Peyer's patch (tissue), 4 donors: Measurements from ENCODE around the gene IPCEF1.

ENCODE experiments used
- CTCF ChIP-seq, 6 experiments: fragments of 450-650 bp in 4 of 6; fragments of 200-600 bp in 2 of 6; sonication (generic) in 1 of 6; IDR thresholded peaks; one replicate each; pipeline ENCODE4 v1.5.1; 2017 to 2019; ENCODE audit warnings: antibody characterized with exemption in 6 of 6, mild to moderate bottlenecking in 3 of 6, moderate library complexity in 1 of 6
- POLR2A ChIP-seq, 2 donors: fragments of 450-650 bp; IDR thresholded peaks; one replicate each; pipeline ENCODE4 v1.5.1; 2017; ENCODE audit warnings: antibody characterized with exemption in 2 of 2, mild to moderate bottlenecking in 2 of 2, moderate library complexity in 2 of 2

- TF ChIP-seq CTCF (IDR thresholded peaks at IDR 0.05) (peak; percentile 67 to 92 (median 82)), POLR2A (IDR thresholded peaks at IDR 0.05) (no peak)
Measured at GRCh38 chr6:154154389-154154967, 202.1 kb downstream of the IPCEF1 start.
